Measurements from ENCODE around the gene BANP. TPM values are rescaled to one million over a fixed set of nuclear protein-coding genes. Genes with fewer than 3 reads are reported as not detected.
"Not testable (repeated sequence)": the region's sequence is repeated elsewhere in the genome, so short reads cannot be mapped to it uniquely, and the experiment has no call there.

The BANP gene
- total RNA-seq, 1 experiment from 2014 or later: 16.7 TPM

GRCh38 chr16:88002749-88003148, 51.5 kb downstream of the BANP start:
- no peak for DNase-seq (ENCODE audit: low read depth)
- in situ Hi-C loops (cut with HindIII; ENCODE audit: low pct_unique_long_range_greater_than_20kb, low sequenced_read_pairs): no loop called here

GRCh38 chr16:88003316-88003715, 52.1 kb downstream of the BANP start:
- no peak for DNase-seq (ENCODE audit: low read depth)
- in situ Hi-C loops (cut with HindIII; ENCODE audit: low pct_unique_long_range_greater_than_20kb, low sequenced_read_pairs): no loop called here

- no peak for DNase-seq (ENCODE audit: low read depth)
- in situ Hi-C loops (cut with HindIII; ENCODE audit: low pct_unique_long_range_greater_than_20kb, low sequenced_read_pairs): no loop called here
Observed at GRCh38 chr16:88003736-88004135, 52.5 kb downstream of the BANP start.

GRCh38 chr16:88004391-88004790, 53.2 kb downstream of the BANP start:
- in situ Hi-C loops (cut with HindIII; ENCODE audit: low pct_unique_long_range_greater_than_20kb, low sequenced_read_pairs): no loop called here
- no peak for DNase-seq (ENCODE audit: low read depth)

GRCh38 chr16:88005181-88005581, 53.9 kb downstream of the BANP start:
- in situ Hi-C loops (cut with HindIII; ENCODE audit: low pct_unique_long_range_greater_than_20kb, low sequenced_read_pairs): no loop called here
- no peak for DNase-seq (ENCODE audit: low read depth)

- in situ Hi-C loops (cut with HindIII; ENCODE audit: low pct_unique_long_range_greater_than_20kb, low sequenced_read_pairs): no loop called here
- no peak for DNase-seq (ENCODE audit: low read depth)
Observed at GRCh38 chr16:88005968-88006367, 54.7 kb downstream of the BANP start.

- in situ Hi-C loops (cut with HindIII; ENCODE audit: low pct_unique_long_range_greater_than_20kb, low sequenced_read_pairs): no loop called here
- no peak for DNase-seq (ENCODE audit: low read depth)
Observed at GRCh38 chr16:88007321-88007731, 56.1 kb downstream of the BANP start.

GRCh38 chr16:88008840-88009239, 57.6 kb downstream of the BANP start:
- in situ Hi-C loops (cut with HindIII; ENCODE audit: low pct_unique_long_range_greater_than_20kb, low sequenced_read_pairs): no loop called here
- DNase-seq (ENCODE audit: low read depth): no peak

- DNase-seq (ENCODE audit: low read depth): no peak
- in situ Hi-C loops (cut with HindIII; ENCODE audit: low pct_unique_long_range_greater_than_20kb, low sequenced_read_pairs): no loop called here
Observed at GRCh38 chr16:88009563-88010342, 58.5 kb downstream of the BANP start.

- in situ Hi-C loops (cut with HindIII; ENCODE audit: low pct_unique_long_range_greater_than_20kb, low sequenced_read_pairs): no loop called here
- no peak for DNase-seq (ENCODE audit: low read depth)
Observed at GRCh38 chr16:88010343-88010967, 59.2 kb downstream of the BANP start.

- DNase-seq (ENCODE audit: low read depth): no peak
- in situ Hi-C loops (cut with HindIII; ENCODE audit: low pct_unique_long_range_greater_than_20kb, low sequenced_read_pairs): no loop called here
Observed at GRCh38 chr16:88010968-88011483, 59.8 kb downstream of the BANP start.

GRCh38 chr16:88012360-88012759, 61.1 kb downstream of the BANP start:
- DNase-seq (ENCODE audit: low read depth): no peak
- in situ Hi-C loops (cut with HindIII; ENCODE audit: low pct_unique_long_range_greater_than_20kb, low sequenced_read_pairs): no loop called here

- in situ Hi-C loops (cut with HindIII; ENCODE audit: low pct_unique_long_range_greater_than_20kb, low sequenced_read_pairs): no loop called here
- DNase-seq (ENCODE audit: low read depth): peak; percentile 94
Observed at GRCh38 chr16:88013091-88013609, 61.9 kb downstream of the BANP start.

GRCh38 chr16:88013766-88014251, 62.6 kb downstream of the BANP start:
- DNase-seq (ENCODE audit: low read depth): no peak

GRCh38 chr16:88014252-88014781, 63.1 kb downstream of the BANP start:
- DNase-seq (ENCODE audit: low read depth): peak; percentile 79
- in situ Hi-C loops (cut with HindIII; ENCODE audit: low pct_unique_long_range_greater_than_20kb, low sequenced_read_pairs): no loop called here

More at GRCh38 chr16:88013766-88014251, 62.6 kb downstream of the BANP start:
- in situ Hi-C loops (cut with HindIII; ENCODE audit: low pct_unique_long_range_greater_than_20kb, low sequenced_read_pairs): no loop called here

- DNase-seq (ENCODE audit: low read depth): no peak
- in situ Hi-C loops (cut with HindIII; ENCODE audit: low pct_unique_long_range_greater_than_20kb, low sequenced_read_pairs): no loop called here
Observed at GRCh38 chr16:88014954-88015805, 63.9 kb downstream of the BANP start.

- in situ Hi-C loops (cut with HindIII; ENCODE audit: low pct_unique_long_range_greater_than_20kb, low sequenced_read_pairs): no loop called here
- no peak for DNase-seq (ENCODE audit: low read depth)
Observed at GRCh38 chr16:88015806-88016140, 64.5 kb downstream of the BANP start.

GRCh38 chr16:88016386-88016785, 65.2 kb downstream of the BANP start:
- in situ Hi-C loops (cut with HindIII; ENCODE audit: low pct_unique_long_range_greater_than_20kb, low sequenced_read_pairs); DNase-seq (ENCODE audit: low read depth): not testable (repeated sequence)
